Stimulated activated CD8-positive, alpha-beta memory T cell treated with anti-CD3 and anti-CD28 coated beads, Interleukin-7, amount 100 ng/mL, for 48 hours (primary cell): ENCODE results near the gene FOXN3.
A peak's percentile ranks its signal among the peaks of the same experiment; 100 is the strongest.

Source experiments
- DNase-seq, 2 donors: peaks; one replicate each; pipeline ENCODE4 v3.0.0-alpha.2; 2020; ENCODE audit warnings: low read depth in 1 of 2; ENCODE audit errors: extremely low read depth in 1 of 2

FOXN3 gene

DNA sequence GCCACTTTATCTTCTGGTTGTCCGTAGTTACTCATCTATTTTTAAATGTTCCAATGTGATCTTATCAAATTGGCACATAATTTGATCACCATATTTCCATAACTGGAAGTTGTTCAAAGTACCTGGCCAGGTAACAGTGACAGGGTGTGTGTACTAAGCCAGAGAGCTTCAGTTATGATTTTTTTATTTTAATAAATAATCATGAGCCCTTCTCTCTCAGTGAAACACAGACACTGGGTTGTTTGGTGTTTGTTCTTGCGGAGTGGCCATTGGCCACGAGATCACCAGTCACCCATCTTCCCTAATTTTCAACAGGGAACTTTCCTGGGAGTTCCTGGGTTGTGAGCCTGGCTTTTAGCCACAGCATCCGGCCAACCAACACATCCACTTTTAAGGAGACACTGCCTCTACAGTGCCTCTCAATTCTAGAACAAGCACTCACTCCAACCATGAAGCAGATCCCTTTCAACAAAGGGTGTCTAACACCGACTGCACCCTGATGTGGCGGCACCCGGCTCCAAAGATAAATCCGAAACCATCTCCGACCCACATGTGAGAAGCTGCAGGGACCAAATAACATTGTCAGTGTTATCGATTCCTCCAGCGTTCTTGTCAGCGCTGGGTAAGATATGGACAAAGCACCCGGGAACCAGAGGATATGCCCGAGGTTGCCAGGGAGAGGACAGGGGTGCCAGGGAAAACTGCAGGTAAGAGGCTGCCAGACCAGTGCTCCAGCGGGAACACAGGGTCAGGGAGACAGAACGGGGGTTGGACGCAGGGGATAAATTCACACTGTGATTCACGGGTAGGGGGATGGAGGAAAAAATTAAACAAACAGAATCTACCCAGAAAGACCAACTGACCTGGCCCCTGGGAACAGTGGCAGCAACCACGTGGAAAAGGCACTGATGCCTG, 49.9 kb downstream of the FOXN3 start:
- DNase-seq, result no peak

DNA sequence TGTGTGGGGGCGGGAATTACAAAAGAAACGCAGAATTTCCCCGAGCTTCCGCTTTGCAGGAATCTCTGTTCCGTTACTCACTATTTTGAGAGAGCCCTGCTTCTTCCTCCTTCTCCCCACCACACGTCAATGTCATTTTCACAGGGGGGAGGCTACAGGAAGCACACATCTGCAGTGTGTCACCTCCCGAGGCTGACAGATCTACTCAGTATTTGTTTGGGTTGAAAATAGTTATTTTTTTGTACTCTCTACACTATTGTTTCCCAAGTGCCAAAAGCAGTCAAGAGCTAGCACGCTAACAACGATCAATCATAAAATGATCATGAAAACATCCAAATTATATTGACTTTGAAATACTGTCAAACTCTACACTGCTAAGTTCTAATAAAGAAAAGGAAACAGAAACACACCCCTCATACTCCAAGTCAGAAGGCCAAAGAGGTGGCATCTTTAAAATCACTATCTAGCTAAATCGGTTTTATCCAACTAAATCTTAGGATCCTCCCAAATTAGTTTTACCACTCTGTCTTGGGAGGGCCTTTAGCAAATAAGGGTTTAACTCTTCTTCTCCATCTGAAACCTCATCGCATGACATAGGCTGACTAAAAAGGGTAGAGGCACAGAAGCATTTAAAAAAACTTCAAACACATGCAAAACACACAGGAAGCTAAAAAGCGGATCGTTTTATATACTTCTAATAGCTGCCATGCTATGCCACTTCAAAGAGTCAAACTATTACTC, 51.8 kb downstream of the FOXN3 start:
- peak; percentile 24 to 48 for DNase-seq

DNA sequence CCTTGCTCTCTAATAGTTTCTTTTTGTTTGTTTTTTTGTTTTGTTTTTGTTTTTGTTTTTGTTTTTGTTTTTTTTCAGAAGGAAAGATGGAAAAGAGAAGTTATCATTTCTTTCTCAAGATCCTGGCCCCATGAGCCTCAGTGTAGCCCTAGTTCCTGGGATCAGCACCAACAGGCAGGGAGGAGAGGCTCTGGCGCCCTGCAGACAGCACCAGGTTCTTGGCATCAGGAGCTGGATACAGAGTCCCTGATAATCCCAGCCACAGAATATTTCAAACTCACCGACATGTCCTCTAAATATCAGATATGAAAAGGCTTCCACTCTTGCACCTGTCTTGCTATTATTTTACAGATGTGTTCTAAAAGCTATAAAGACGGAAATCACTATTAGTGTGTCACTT, 52.7 kb downstream of the FOXN3 start:
- no peak for DNase-seq

DNA sequence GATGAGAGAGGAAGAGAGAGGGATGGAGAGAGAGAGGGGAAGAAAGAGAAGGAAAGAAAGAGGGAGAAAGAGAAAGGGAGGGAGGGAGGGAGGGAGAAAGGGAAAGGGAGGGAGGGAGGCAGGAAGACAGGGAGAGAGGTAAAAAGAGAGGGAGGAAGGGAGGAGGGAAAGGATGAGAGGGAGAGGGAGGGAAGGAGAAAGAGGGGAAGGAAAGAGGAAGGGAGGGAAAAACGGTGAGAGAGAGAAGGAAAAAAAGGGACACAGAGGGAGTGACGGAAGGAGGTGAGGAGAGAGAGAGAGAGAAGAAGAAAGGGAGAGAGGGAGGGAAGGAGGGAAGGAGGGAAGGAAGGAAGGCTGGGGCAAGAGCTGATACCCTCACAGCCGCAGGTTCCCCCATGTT, 56.8 kb downstream of the FOXN3 start:
- no peak for DNase-seq

DNA sequence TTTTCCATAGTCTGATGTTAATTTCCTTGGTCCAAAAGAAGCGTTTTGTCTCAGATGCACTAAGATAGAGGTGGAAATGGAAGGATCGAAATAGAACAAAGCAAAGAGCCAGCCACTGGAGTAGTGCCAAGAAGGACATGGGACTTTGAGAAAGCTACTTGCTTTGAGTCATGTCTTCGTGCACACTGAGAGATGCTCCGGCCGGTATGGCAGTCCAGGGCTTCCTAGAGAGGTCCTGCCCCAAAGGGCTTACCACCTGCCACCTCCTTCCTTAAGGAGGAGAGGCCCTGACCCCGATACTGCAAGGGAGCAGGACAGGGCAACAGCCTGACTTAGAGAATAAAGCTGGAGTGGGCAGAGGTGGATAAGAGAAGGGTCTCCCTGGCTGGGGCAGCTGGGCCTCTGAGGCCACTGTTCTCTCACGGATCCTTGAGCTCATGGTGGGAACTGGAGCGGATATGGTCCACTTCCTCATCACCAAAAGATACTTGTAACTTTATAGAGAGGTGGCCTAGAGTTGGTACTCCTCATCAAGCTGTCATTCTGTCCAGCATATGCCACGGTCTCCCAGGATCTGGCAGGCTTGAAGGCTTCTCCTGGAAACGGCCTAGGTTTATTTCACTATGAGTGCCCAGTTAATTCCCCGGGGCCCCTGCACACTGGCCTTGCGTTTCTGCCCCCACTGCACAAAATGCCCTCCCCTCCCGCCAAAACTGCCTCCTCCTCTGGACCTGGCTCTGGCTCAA, 57.4 kb downstream of the FOXN3 start:
- DNase-seq, result no peak

DNA sequence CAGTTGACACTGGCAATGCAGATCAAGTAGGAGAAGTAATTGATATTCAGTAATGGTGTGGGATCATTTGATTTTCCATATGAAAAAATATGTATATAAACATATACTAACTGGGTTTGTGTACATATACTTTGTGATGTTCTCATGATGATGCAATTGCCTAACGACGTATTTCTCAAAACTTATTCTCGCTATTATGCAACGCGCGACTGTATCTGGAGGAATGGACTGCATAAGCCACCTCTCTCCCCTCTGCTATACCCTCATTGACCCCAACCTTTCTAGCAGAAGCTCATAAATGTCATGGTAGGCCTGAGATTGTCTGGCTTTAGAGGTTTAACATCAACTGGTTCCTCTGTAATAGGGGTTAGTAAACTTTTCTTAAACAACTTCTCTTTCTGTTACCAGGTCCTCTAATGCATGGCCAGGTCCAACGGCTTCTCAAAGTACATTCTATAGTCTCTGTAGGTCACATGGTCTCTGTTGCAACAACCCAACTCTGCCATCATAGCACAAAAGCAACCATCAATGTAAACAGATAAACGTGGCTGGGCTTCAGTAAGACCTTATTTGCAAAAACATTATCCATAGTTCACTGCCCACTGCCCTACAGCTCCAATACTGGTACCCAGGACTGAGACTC, 59.3 kb downstream of the FOXN3 start:
- no peak for DNase-seq

DNA sequence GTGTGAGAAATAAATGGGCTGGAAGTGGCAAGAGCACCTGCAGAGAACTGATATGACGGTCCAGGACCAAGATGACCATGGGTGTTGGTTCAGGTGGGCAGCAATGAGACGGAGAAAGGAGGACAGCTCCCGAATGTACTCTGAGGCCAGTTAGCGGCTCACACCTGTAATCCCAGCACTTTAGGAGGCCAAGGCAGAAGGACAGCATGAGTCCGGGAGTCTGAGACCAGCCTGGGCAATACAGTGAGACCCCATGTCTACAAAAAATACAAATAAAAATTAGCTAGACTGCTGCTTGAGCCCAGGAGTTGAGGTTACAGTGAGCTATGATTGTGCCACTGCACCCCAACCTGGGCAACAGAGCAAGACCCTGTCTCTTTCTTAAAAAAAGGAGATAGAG, 60.1 kb downstream of the FOXN3 start:
- no peak for DNase-seq

DNA sequence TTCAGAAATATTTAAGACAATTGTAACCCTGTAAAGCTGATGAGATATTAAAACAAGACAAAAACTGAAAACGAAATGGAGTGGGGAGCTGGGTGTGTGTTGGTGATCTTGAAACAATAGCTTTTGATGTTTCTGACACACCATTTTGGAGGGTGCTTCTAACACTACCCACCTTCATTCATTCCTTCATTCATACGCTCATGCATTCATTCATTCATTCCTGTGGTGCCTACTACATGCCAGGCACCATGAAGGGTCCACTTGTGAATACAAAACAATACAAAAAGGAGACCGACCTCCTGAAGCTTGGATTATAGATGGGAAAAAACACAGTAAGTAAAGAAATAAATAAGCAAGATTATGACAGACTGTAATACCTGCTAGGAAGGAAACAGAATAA, 60.5 kb downstream of the FOXN3 start:
- DNase-seq, result no peak

DNA sequence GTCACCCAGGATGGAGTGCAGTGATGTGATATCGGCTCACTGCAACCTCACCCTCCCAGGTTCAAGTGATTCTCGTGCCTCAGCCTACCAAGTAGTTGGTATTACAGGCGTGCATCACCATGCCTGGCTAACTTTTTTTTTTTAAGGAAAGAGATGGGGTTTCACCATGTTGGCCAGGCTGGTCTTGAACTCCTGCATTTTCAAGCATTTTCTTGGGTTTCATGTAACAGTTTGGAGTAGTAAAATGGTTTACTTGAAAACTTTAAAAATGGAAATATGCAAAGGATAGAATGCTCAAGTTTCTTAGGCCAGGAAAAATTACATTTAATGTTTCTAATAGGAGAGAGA, 63.3 kb downstream of the FOXN3 start:
- no peak for DNase-seq

DNA sequence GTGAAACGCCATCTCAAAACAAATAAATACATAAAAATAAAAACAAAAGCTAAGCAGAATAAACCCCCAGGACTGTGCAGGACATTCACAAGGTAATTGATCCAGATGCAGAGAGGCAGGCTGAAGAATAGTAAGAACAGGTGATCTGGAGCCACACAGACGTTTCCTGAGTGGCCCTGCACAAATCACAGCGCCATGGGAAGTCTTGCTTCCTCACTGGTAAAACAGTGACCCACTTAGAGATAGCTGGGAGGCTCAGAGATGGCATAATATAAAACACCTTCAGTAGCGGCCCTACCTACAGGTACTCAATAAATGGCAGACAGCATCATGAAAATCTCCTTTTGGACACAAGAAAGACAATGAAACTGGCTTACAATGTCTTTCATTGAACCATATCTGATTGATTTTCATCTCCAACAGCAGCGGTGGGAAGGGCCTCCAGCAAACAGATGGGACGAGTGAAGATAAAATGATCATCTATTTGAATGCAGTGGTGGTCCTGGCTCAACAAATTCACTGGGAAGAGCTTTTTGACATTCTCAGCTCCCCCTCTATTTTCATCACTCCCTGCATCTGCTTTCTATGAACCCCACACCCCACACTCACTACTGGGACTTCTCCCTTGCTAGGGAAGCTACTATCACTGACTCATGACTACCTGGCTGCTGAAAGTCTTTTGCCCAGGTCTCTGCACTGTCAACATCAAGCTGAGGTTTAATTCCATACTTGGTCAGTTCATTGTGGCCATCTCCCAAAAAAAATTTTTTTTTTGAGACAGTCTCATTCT, 63.9 kb downstream of the FOXN3 start:
- DNase-seq, result no peak

DNA sequence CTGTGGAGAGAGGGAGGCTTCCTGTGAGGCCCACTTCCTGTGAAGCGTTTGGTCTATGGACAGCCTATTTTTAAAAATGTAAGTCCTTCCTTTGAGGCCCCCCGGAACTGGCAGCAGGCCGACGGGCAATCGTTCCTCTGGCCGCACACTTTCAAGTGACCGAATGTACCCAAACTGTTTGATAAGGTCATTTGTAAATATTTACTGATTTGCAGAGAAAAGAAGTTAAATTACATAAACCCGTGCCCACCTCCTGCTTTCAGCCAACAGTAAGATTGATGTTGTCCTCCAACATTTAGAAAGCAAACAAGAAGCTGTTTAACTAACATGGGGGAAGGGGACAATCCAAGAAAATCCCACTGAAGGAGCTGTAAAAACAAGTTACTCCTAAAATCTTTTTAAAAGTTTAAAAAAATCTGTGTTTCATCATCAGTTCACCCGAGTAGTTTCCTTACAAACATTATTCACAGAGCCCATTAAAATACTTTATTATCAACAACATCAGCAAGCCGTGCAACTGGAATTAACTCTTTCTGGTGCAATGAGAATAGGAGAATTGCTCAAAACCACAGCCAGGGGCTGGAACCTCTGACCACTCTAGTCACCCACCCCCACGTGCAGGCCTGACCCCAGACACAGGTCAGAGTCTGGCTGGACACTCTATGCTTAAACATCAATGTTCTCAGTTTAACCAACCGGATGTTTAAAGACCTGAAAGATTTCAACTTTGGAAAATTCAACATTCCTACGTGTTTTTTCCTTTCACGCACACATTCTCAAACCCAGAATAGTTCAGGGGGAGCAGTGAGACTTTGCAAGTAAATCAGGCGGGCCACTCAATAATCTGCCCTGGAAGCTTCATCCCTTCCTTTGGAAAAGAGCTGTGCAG, 65.3 kb downstream of the FOXN3 start:
- DNase-seq, result no peak

DNA sequence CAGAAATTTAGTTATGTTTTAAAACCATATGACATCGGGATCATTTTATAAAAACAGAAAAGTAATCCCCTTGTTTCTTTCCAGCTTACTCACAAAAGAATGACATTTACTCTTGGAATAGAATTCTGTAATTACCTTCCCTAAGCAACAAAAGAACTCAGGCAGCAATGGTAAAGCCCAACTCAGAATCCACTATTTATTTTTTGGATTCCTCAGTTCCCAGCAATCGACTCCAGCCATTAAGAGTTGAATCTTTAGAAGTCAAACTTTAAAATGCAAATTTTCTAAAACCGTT, 65.9 kb downstream of the FOXN3 start:
- DNase-seq, result no peak

DNA sequence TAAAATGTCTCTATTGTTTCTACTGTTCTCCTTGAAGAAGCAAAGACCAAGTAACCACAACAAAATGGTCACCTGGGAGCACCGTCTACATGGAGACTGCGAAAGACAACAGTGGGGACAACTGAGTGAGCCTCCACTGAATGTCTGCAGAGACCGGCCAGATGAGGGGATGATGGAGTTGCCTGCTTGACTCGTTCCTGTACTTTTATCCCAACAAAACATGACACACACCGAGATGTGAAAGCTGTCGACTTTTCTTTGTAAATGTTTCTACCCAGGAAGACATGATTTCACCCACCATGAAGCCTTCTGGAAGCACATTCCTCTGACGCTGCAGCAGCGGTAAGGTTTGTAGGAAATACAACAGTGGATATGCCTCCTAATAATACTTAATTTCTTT, 66.9 kb downstream of the FOXN3 start:
- DNase-seq, result no peak

DNA sequence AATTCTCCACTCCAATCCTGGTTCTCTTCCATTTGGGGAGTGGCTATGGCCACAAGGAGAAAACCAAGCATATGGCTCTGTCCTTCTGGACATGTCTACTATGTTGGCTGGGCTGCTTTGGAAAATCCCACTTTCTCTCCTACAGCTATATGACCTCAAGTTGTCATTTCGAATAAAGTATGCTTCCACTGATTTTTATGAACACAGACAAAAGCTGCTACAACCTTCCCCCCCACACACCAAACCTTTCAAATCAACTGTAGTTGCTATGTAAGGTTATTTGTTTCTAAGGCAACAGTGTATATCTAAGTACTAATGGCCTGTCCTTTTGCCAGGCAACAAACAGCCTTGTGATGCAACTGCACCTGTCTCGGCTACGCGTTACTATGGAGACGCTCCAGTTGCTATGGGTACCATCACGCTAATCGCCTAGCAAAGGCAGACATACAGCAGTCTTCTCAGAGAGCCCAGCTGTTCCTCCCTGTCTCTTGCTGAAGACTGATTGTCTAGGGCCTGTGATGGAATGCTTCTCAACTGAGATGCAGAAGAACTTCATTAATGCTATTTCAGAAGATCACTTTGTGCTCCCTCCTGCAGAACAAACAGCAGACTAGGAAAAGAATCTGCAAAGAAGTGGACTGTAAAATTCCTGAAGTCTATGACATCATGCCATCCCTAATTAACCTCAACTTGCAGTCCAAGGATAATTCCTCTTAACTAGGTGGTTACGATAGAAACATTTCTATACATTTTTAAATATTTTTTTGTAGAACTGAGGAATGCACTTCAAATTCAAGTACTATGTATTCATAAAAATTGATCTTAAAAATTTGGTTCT, 67.6 kb downstream of the FOXN3 start:
- DNase-seq, result no peak

DNA sequence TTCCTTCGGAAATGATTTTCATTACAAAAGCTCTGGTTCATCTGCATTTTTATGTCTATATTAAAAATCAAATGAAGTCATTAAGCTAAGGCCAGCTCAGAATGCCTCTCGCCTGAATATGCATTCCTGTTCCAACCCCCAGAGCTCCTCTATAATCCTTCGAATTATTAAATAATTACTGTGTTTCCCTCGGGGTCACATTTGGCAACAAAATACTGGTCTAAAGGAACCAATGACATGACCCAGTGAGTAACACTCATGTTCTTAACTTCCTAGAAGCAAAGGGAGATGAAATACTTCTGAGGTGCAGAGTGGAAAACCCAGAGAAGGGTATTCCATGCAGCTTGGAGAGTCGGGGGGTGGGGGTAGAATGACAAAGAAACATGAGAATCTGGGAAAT, 68.3 kb downstream of the FOXN3 start:
- no peak for DNase-seq

DNA sequence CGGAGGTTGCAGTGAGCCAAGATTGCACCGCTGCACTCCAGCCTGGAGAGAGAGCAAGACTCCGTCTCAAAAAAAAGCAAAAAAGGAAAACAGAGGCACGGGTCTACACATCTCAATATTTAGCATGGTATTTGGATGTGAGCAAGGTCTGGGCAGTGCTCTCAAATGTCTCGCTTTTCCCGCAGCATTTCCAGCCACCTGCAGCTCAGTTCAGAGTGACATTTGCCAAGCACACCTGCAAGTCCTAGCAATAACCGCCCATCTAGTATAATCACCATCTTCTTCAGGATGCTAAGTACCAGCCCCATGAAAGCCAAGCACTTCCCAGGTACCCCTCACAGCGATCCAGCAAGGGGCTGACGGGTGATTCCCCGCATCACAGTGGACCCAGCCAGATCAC, 69.1 kb downstream of the FOXN3 start:
- no peak for DNase-seq

DNA sequence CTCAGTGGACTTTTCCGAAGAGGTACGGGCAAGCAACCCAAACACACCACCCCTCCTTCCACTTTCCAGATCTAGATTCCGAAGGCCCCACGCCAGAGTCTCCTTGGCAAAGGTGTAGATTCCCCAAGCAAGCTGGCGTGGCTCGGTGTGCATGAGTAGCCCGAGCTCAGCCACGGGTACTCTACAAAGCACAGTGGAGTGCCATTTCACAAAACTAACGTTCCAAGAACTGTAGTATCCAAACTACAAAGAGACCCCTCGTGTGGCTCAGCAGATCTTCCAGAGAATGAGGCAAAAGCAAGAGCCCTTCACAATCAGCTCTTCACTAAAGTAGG, 72.1 kb downstream of the FOXN3 start:
- no peak for DNase-seq

DNA sequence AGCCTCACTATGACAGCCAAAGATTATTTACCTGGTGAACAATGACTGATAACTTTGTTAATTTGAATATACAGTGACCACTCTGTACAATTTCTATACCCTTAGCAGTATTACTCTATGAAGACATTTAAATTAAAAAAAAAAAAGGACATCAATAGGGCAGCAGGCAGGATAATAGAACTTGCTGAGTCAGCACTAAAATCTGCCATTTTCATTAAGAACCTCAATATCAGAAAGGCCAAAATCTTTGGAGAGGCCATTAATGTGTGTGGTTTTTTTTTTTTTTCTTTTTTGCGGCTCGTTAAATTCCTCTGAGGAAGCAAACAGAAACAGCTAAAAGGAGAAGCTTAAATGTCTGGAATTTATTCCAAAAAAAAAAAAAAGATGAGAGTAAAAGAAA, 73.7 kb downstream of the FOXN3 start:
- no peak for DNase-seq

DNA sequence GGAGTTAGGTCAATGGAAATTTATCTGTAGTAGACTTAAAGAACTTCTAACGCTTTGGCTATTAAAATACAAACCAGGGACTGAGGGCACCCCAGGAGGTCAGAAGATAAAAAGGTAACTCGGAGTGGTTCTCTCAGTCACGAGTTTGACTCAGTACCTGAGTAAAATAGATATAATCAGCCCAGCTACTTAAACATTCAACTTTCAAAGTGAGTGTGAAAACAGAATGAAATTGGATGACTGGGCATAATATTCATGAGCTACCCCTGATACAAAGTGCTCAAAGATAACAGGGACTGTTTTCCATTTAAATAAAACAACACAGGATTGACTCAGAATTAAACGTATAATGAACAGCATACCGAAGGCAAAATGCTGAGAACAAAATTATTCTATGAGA, 75.0 kb downstream of the FOXN3 start:
- DNase-seq, result no peak
